Stimulated activated naive CD8-positive, alpha-beta T cell treated with anti-CD3 and anti-CD28 coated beads, Interleukin-15, Interleukin-2, amounts not matched to agents 100 U/mL and 50 U/mL, for 24 hours (primary cell): ENCODE measurements around the gene NCOA6.
A peak's percentile ranks its signal among the peaks of the same experiment; 100 is the strongest.

Source experiments
- ATAC-seq: fragments of 150-1000 bp; cut with Tn5 transposase; one replicate; pipeline ENCODE4 v1.10.0; 2021
- DNase-seq: peaks from one replicate; pipeline ENCODE4 v3.0.0; 2021

Gene NCOA6

GRCh38 chr20:34825530-34826362, at the start of gene NCOA6:
NCOA6 (minus strand) TSS chr20:34825651; CDS start chr20:34782355, 43,296 bp downstream.
- DNase-seq: peak; percentile 89
- peak; percentile 67 for ATAC-seq

- DNase-seq: peak; percentile 66
- peak; percentile 21 for ATAC-seq
These were observed 48.7 kb upstream of the NCOA6 start for GRCh38 chr20:34874094-34874654.

- ATAC-seq (no peak), DNase-seq (no peak)
These were observed 48.2 kb upstream of the NCOA6 start for GRCh38 chr20:34873583-34874093.

- ATAC-seq (peak; percentile 72), DNase-seq (peak; percentile 93)
These were observed 47.3 kb upstream of the NCOA6 start, which contains the start of gene GGT7 for GRCh38 chr20:34872622-34873224. GGT7 (minus strand) TSS chr20:34872856; CDS start chr20:34872815, 41 bp downstream.

GRCh38 chr20:34871966-34872621, 46.6 kb upstream of the NCOA6 start:
- ATAC-seq (no peak), DNase-seq (no peak)

- ATAC-seq (no peak), DNase-seq (no peak)
These were observed 46.0 kb upstream of the NCOA6 start for GRCh38 chr20:34871320-34871926.

- ATAC-seq: no peak
- no peak for DNase-seq
These were observed 38.8 kb upstream of the NCOA6 start for GRCh38 chr20:34864216-34864615.

- DNase-seq: no peak
- ATAC-seq: no peak
These were observed 38.0 kb upstream of the NCOA6 start for GRCh38 chr20:34863421-34863965.

GRCh38 chr20:34862724-34863123, 37.3 kb upstream of the NCOA6 start:
- DNase-seq: no peak
- no peak for ATAC-seq

- DNase-seq: no peak
These were observed 36.1 kb upstream of the NCOA6 start for GRCh38 chr20:34861386-34862084.

GRCh38 chr20:34859826-34860545, 34.5 kb upstream of the NCOA6 start:
- no peak for ATAC-seq
- no peak for DNase-seq

More at GRCh38 chr20:34861386-34862084, 36.1 kb upstream of the NCOA6 start:
- ATAC-seq: no peak

- DNase-seq: no peak
- ATAC-seq: no peak
These were observed 33.9 kb upstream of the NCOA6 start for GRCh38 chr20:34859367-34859766.

GRCh38 chr20:34852298-34852697, 26.8 kb upstream of the NCOA6 start:
- DNase-seq (no peak), ATAC-seq (no peak)

GRCh38 chr20:34850969-34851368, 25.5 kb upstream of the NCOA6 start:
- no peak for DNase-seq
- ATAC-seq: no peak

- no peak for DNase-seq
These were observed 24.3 kb upstream of the NCOA6 start for GRCh38 chr20:34849778-34850177.

GRCh38 chr20:34848597-34848996, 23.1 kb upstream of the NCOA6 start:
- ATAC-seq: no peak

More at GRCh38 chr20:34849778-34850177, 24.3 kb upstream of the NCOA6 start:
- no peak for ATAC-seq

GRCh38 chr20:34843421-34843820, 18.0 kb upstream of the NCOA6 start:
- DNase-seq (no peak), ATAC-seq (no peak)

More at GRCh38 chr20:34848597-34848996, 23.1 kb upstream of the NCOA6 start:
- no peak for DNase-seq

- no peak for ATAC-seq
- DNase-seq: no peak
These were observed 16.7 kb upstream of the NCOA6 start for GRCh38 chr20:34842143-34842542.

- no peak for ATAC-seq
- DNase-seq: no peak
These were observed 9.0 kb upstream of the NCOA6 start for GRCh38 chr20:34834459-34834893.

GRCh38 chr20:34831936-34832335, 6.5 kb upstream of the NCOA6 start:
- ATAC-seq (no peak), DNase-seq (no peak)
